Measurements from ENCODE around the gene FAF1.

Gene FAF1

DNA sequence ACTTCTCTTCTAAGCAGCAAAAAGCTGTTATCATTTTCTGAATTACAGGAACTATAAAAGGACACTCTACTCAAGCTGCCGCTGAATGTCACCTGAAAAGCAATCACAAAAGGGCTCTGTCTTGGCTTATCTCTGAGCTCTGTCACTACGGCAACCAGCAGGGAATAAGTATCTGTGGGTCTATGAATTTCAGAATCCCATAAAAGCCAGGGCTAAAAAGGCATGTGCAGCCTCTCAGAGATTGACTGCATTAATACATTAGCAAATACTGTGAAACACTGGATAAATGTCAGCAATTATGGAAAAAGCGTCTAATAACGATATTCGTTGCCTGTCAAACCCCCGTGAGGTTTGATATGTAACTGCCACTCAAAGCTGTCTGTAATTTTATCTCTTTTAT lies 326.6 kb downstream of the FAF1 start:
- no peak for TF ChIP-seq ZNF384 (IDR thresholded peaks at IDR 0.05)
- TF ChIP-seq, protein P1, sequence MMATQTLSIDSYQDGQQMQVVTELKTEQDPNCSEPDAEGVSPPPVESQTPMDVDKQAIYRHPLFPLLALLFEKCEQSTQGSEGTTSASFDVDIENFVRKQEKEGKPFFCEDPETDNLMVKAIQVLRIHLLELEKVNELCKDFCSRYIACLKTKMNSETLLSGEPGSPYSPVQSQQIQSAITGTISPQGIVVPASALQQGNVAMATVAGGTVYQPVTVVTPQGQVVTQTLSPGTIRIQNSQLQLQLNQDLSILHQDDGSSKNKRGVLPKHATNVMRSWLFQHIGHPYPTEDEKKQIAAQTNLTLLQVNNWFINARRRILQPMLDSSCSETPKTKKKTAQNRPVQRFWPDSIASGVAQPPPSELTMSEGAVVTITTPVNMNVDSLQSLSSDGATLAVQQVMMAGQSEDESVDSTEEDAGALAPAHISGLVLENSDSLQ (IDR thresholded peaks at IDR 0.05), result peak; percentile 51; the same call in 1 of the 2 replicates
- ChIA-PET POLR2A (no interaction called here), CTCF (interaction anchor here (0.6 to 0.8 kb wide), 2 partner anchors 10 to 11 kb away, joined by 3 read pairs; no protein-coding TSS in a partner anchor)
- peak; percentile 7 for DNase-seq (ENCODE audit: extremely low spot score)

DNA sequence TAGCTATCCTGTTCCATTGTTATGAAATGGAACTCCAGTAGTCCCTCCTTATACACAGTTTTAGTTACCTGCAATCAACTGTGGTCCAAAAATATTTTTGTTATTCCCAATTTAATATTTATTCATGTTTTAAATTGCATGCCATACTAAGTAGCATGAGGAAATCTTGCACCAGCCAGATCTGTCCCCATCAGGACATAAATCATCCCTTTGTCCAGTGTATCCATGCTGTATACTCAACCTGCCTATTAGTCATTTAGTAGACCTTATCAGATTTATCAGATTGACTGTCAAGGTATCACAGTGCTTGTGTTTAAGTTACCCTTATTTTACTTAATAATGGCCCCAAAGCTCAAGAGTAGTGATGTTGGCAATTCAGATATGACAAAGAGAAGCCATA lies 328.9 kb downstream of the FAF1 start:
- ChIA-PET POLR2A (no interaction called here), CTCF (no interaction called here)
- no peak for DNase-seq (ENCODE audit: extremely low spot score)
- TF ChIP-seq NFRKB (IDR thresholded peaks at IDR 0.05) (no peak), ARNT (IDR thresholded peaks at IDR 0.05) (no peak), BHLHE40 (IDR thresholded peaks at IDR 0.05; ENCODE audit: borderline replicate concordance) (no peak), ZNF384 (IDR thresholded peaks at IDR 0.05) (no peak), ELF4 (IDR thresholded peaks at IDR 0.05) (no peak), HDGF (IDR thresholded peaks at IDR 0.05; ENCODE audit: borderline replicate concordance) (no peak), SUZ12 (IDR thresholded peaks at IDR 0.05) (no peak), L3MBTL2 (conservative IDR thresholded peaks at IDR 0.05) (no peak), TARDBP (IDR thresholded peaks at IDR 0.05) (no peak), SP1 (IDR thresholded peaks at IDR 0.05) (no peak), FOXM1 (IDR thresholded peaks at IDR 0.05; ENCODE audit: borderline replicate concordance) (no peak), CTBP1 (IDR thresholded peaks at IDR 0.05; ENCODE audit: borderline replicate concordance) (no peak)

DNA sequence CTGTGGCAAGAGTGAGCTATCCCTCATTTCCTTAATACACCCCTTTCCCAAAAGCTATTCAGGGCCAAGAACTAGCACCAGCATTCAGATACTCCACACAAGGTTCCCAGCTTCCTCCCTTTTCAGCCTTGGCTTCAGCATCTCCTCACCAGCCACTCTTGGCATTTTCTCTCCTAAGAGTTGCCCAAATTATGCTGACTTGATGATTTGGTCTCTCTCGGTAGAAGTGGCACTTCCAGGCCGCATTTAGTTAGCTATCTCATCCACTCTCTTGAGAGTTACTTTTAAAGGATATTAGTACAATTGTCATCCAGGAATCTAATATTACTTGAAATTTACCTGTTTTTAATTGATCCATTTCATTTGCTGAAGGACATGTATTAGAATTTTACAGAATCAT lies 337.8 kb downstream of the FAF1 start:
- TF ChIP-seq FOXK2 (IDR thresholded peaks at IDR 0.05) (no peak), HDGF (IDR thresholded peaks at IDR 0.05; ENCODE audit: borderline replicate concordance) (no peak), FOXM1 (IDR thresholded peaks at IDR 0.05; ENCODE audit: borderline replicate concordance) (no peak), TARDBP (IDR thresholded peaks at IDR 0.05) (no peak), BHLHE40 (IDR thresholded peaks at IDR 0.05; ENCODE audit: borderline replicate concordance) (no peak), ZNF384 (IDR thresholded peaks at IDR 0.05) (no peak), SUZ12 (IDR thresholded peaks at IDR 0.05) (no peak)
- ChIA-PET CTCF (interaction anchor here (0.6 kb wide), 1 partner anchor 34 kb away, joined by 6 read pairs; no protein-coding TSS in a partner anchor), POLR2A (interaction anchor here (1.3 kb wide), 1 partner anchor 200 kb away, joined by 3 read pairs; no protein-coding TSS in a partner anchor)
- no peak for DNase-seq (ENCODE audit: extremely low spot score)

DNA sequence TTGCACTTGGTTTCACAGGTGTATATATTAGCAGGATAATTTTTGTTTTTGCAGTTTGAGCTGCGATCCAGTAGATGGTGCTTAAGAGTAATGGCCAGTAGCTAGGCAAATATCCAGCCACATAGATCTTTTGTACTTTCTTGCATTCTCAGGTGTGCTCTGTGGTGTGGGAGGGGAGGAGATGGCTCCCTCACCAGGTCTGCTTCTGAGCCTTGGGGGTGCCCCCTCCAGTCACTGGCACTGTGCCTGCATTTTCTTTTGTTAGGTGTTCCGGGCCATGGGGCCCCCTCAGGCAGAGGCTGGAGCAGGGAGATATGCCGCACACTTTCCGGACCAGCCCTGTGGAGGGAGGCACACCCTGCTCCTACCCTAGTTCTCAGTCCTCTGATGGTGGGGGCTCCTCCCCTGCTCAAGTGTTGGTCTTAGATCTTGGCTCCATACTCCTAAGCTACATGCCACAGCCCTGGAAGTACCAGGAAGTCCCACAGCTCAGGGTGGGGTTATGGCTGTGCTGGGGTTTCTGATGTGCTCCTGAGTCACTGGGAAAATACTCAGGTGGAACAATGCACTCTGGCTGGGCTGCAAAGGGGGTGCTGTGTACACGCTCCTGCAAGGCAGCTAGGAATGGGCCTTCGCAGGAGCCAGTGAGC lies 339.3 kb downstream of the FAF1 start:
- ChIA-PET POLR2A (no interaction called here), CTCF (interaction anchor here (0.6 to 1.0 kb wide), 3 partner anchors 24 to 581 kb away, joined by 3 to 5 read pairs (median 3); no protein-coding TSS in a partner anchor)
- no peak for TF ChIP-seq TARDBP (IDR thresholded peaks at IDR 0.05)
- TF ChIP-seq, protein P1 (IDR thresholded peaks at IDR 0.05), result no peak
- TF ChIP-seq LEF1 (IDR thresholded peaks at IDR 0.05; ENCODE audit: borderline replicate concordance), result no peak
- no peak for TF ChIP-seq ZNF384 (IDR thresholded peaks at IDR 0.05)
- no peak for TF ChIP-seq HDGF (IDR thresholded peaks at IDR 0.05; ENCODE audit: borderline replicate concordance)
- TF ChIP-seq SP1 (IDR thresholded peaks at IDR 0.05), result no peak
- TF ChIP-seq ELF4 (IDR thresholded peaks at IDR 0.05), result no peak
- no peak for TF ChIP-seq FOXA1 (IDR thresholded peaks at IDR 0.05)
- TF ChIP-seq SUZ12 (IDR thresholded peaks at IDR 0.05), result no peak
- no peak for TF ChIP-seq BHLHE40 (IDR thresholded peaks at IDR 0.05; ENCODE audit: borderline replicate concordance)
- TF ChIP-seq ARNT (IDR thresholded peaks at IDR 0.05), result no peak
- TF ChIP-seq FOXK2 (IDR thresholded peaks at IDR 0.05), result no peak
- no peak for TF ChIP-seq L3MBTL2 (conservative IDR thresholded peaks at IDR 0.05)
- no peak for TF ChIP-seq CTBP1 (IDR thresholded peaks at IDR 0.05; ENCODE audit: borderline replicate concordance)
- no peak for TF ChIP-seq NFRKB (IDR thresholded peaks at IDR 0.05)
- no peak for TF ChIP-seq FOXM1 (IDR thresholded peaks at IDR 0.05; ENCODE audit: borderline replicate concordance)
- DNase-seq (ENCODE audit: extremely low spot score), result peak; percentile 10

DNA sequence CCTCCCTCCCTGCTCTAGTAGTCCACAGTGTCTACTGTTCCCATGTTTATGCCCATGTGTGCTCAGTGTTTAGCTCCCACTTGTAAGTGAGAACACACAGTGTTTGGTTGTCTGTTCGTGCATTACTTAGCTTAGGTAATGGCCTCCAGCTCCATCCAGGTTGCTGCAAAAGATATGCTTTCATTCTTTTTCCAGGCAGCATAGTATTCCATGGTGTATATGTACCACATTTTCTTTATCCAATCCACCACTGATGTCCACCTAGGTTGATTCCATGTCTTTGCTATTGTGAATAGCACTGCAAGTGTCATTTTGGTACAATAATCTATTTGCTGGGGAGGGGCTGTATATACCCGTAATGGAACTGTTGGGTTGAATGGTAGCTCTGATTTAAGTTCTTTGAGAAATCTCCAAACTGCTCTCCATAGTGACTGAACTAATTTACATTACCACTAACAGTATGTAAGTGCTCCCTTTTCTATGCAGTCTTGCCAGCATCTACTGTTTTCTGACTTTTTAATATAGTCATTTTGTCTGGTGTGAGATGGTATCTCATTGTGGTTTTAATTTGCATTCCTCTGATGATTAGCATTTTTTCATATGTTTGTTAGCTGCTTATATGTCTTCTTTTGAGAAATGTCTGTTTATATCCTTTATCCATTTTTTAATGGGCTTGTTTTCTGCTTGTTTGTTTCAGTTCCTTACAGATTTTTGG lies 344.9 kb downstream of the FAF1 start:
- ChIA-PET CTCF (no interaction called here), POLR2A (no interaction called here)
- no peak for DNase-seq (ENCODE audit: extremely low spot score)
- TF ChIP-seq HDGF (IDR thresholded peaks at IDR 0.05; ENCODE audit: borderline replicate concordance) (no peak), ZNF384 (IDR thresholded peaks at IDR 0.05) (no peak), SUZ12 (IDR thresholded peaks at IDR 0.05) (no peak), BHLHE40 (IDR thresholded peaks at IDR 0.05; ENCODE audit: borderline replicate concordance) (no peak), SP1 (IDR thresholded peaks at IDR 0.05) (no peak), L3MBTL2 (conservative IDR thresholded peaks at IDR 0.05) (no peak)
- TF ChIP-seq, protein P1 (IDR thresholded peaks at IDR 0.05), result no peak

DNA sequence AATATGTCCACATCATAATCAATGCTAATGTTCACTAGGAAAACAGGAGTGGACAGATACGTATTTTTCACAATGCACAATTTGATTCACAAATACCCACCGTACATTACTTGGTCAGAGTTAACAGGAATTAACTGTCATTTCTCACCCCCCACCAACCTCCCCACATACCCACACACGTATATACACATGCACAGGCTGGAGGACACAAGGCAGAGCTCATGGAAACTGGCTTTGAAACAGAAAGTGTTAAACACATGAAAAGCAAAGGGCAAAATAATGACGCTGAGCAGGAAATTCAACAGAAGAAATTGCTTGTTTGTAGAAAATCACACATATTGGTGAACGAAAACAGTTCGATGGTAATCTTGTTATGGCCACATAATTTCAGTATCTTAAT lies 348.4 kb downstream of the FAF1 start:
- ChIA-PET CTCF (interaction anchor here (0.5 kb wide), 2 partner anchors 23 to 72 kb away, joined by 3 to 4 read pairs; no protein-coding TSS in a partner anchor), POLR2A (no interaction called here)
- TF ChIP-seq LEF1 (IDR thresholded peaks at IDR 0.05; ENCODE audit: borderline replicate concordance) (no peak), FOXA1 (IDR thresholded peaks at IDR 0.05) (no peak), SP1 (IDR thresholded peaks at IDR 0.05) (no peak), ARNT (IDR thresholded peaks at IDR 0.05) (no peak), ELF4 (IDR thresholded peaks at IDR 0.05) (no peak)
- no peak for DNase-seq (ENCODE audit: extremely low spot score)
